ENCODE measurements around the gene ARPC1A. TPM values are rescaled to one million over a fixed set of nuclear protein-coding genes. Genes with fewer than 3 reads are reported as not detected.

ARPC1A gene
- total RNA-seq, 6 experiments from 2014 or later = 261 to 285 (median 281) TPM

- Mint-ChIP-seq H3K27ac (no peak overlapping the region), H3K36me3 (ENCODE audit: low read depth) (no peaks in the 10 kb centered on the region), H3K4me1 (ENCODE audit: low read depth) (no peaks in the 10 kb centered on the region), H3K4me3 (no peak overlapping the region), H3K9me3 (no peaks in the 10 kb centered on the region), H3K27me3 (ENCODE audit: insufficient read depth) (peaks cover 3% of the 10 kb centered on the region; the same call in 1 of the 2 replicates)
- no peak for DNase-seq
- no peak for TF ChIP-seq CTCF (IDR thresholded peaks at IDR 0.05)
Observed at GRCh38 chr7:99290980-99291607, 34.6 kb upstream of the ARPC1A start.

DNA sequence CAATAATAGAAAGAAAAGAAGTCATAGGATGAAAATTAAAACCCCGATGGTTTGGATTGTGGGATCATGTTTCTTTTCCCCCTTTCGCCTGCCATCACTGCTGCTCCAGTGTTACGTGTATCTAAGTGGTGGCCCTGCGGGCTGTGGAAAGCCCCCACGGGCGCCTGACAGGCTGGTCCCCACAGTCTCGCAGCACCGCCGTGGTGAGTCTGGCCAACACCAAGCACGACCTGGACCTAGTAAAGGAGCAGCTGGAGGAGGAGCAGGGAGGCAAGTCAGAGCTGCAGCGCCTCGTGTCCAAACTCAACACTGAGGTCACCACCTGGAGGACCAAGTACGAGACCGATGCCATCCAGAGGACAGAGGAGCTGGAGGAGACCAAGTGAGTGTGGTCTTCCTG is 33.6 kb upstream of the ARPC1A start:
- H3K27ac Mint-ChIP-seq = no peak overlapping the region
- DNase-seq = no peak
- no peaks in the 10 kb centered on the region for H3K36me3 Mint-ChIP-seq (ENCODE audit: low read depth)
- no peak for TF ChIP-seq CTCF (IDR thresholded peaks at IDR 0.05)
- H3K9me3 Mint-ChIP-seq = no peaks in the 10 kb centered on the region
- no peaks in the 10 kb centered on the region for H3K4me1 Mint-ChIP-seq (ENCODE audit: low read depth)
- no peak overlapping the region for H3K4me3 Mint-ChIP-seq
- peaks cover 3% of the 10 kb centered on the region; the same call in 1 of the 2 replicates for H3K27me3 Mint-ChIP-seq (ENCODE audit: insufficient read depth)

GRCh38 chr7:99293167-99293566 is 32.5 kb upstream of the ARPC1A start:
- DNase-seq = no peak
- no peak overlapping the region for H3K4me3 Mint-ChIP-seq
- H3K27ac Mint-ChIP-seq = no peak overlapping the region
- no peak for TF ChIP-seq CTCF (IDR thresholded peaks at IDR 0.05)
- H3K9me3 Mint-ChIP-seq = no peaks in the 10 kb centered on the region
- H3K4me1 Mint-ChIP-seq (ENCODE audit: low read depth) = no peaks in the 10 kb centered on the region
- peaks cover 3% of the 10 kb centered on the region for H3K27me3 Mint-ChIP-seq (ENCODE audit: insufficient read depth)
- H3K36me3 Mint-ChIP-seq (ENCODE audit: low read depth) = no peaks in the 10 kb centered on the region

- Mint-ChIP-seq H3K4me1 (ENCODE audit: low read depth) (no peaks in the 10 kb centered on the region), H3K27me3 (ENCODE audit: insufficient read depth) (peaks cover 3% of the 10 kb centered on the region), H3K9me3 (no peaks in the 10 kb centered on the region), H3K36me3 (ENCODE audit: low read depth) (no peaks in the 10 kb centered on the region), H3K27ac (no peak overlapping the region), H3K4me3 (no peak overlapping the region)
- no peak for DNase-seq
- no peak for TF ChIP-seq CTCF (IDR thresholded peaks at IDR 0.05)
Observed at GRCh38 chr7:99293650-99294049, 32.0 kb upstream of the ARPC1A start.

DNA sequence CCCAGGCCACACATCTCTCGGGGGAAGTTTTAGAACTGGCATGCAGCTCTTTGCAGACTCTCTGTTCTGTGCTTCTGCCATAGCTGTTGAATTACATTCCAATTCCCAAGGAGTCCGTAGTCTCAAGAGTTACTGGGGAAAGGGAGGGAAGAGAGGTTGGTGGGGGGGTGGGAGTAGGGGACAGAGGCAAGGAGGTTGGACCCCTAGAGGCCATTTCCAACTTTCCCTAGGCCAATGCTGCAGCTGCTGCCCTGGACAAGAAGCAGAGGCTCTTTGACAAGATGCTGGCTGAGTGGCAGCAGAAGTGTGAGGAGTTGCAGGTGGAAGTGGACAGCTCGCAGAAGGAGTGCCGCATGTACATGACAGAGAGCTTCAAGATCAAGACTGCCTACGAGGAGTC is 29.2 kb upstream of the ARPC1A start:
- Mint-ChIP-seq H3K27ac (no peak overlapping the region), H3K4me3 (no peak overlapping the region), H3K36me3 (ENCODE audit: low read depth) (no peaks in the 10 kb centered on the region), H3K9me3 (no peaks in the 10 kb centered on the region), H3K27me3 (ENCODE audit: insufficient read depth) (peaks cover 3% of the 10 kb centered on the region), H3K4me1 (ENCODE audit: low read depth) (no peaks in the 10 kb centered on the region)
- DNase-seq = no peak
- no peak for TF ChIP-seq CTCF (IDR thresholded peaks at IDR 0.05)

Data from HFFc6 (cell line).